Measurements from ENCODE around the gene TSPAN9.

The TSPAN9 gene

GRCh38 chr12:3078086-3078820, 1.1 kb downstream of the TSPAN9 start:
- DNase-seq: no peak

GRCh38 chr12:3081091-3081490, 3.9 kb downstream of the TSPAN9 start:
- DNase-seq: no peak

GRCh38 chr12:3081886-3082285, 4.7 kb downstream of the TSPAN9 start:
- no peak for DNase-seq

GRCh38 chr12:3083241-3083920, 6.2 kb downstream of the TSPAN9 start:
- DNase-seq: no peak

GRCh38 chr12:3083921-3084347, 6.8 kb downstream of the TSPAN9 start:
- DNase-seq: no peak

GRCh38 chr12:3084742-3085141, 7.6 kb downstream of the TSPAN9 start:
- DNase-seq: no peak

- no peak for DNase-seq
These were observed 8.4 kb downstream of the TSPAN9 start for GRCh38 chr12:3085341-3086139.

- no peak for DNase-seq
These were observed 9.0 kb downstream of the TSPAN9 start for GRCh38 chr12:3086211-3086610.

- no peak for DNase-seq
These were observed 9.6 kb downstream of the TSPAN9 start for GRCh38 chr12:3086729-3087323.

GRCh38 chr12:3087758-3088650, 10.8 kb downstream of the TSPAN9 start:
- no peak for DNase-seq

GRCh38 chr12:3089588-3089987, 12.4 kb downstream of the TSPAN9 start:
- no peak for DNase-seq

GRCh38 chr12:3090240-3091037, 13.3 kb downstream of the TSPAN9 start:
- no peak for DNase-seq

- no peak for DNase-seq
These were observed 13.8 kb downstream of the TSPAN9 start for GRCh38 chr12:3091038-3091319.

GRCh38 chr12:3091382-3092241, 14.4 kb downstream of the TSPAN9 start:
- DNase-seq: no peak

- no peak for DNase-seq
These were observed 15.6 kb downstream of the TSPAN9 start for GRCh38 chr12:3092764-3093163.

- no peak for DNase-seq
These were observed 20.1 kb downstream of the TSPAN9 start for GRCh38 chr12:3097186-3097804.

GRCh38 chr12:3097836-3098235, 20.7 kb downstream of the TSPAN9 start:
- no peak for DNase-seq

- DNase-seq: no peak
These were observed 21.3 kb downstream of the TSPAN9 start for GRCh38 chr12:3098436-3098835.

- no peak for DNase-seq
These were observed 22.0 kb downstream of the TSPAN9 start for GRCh38 chr12:3099146-3099545.
